Endothelial cell of umbilical vein (primary cell): ENCODE data around the gene GIMAP1. TPM values are rescaled to one million over a fixed set of nuclear protein-coding genes. Genes with fewer than 3 reads are reported as not detected.

Source experiments
- BruUV-seq: library from RNA; stranded (reverse); fragments of 400-500 nt; replicated peaks from 2 replicates; lab custom pipeline; 2021; lab: Mats Ljungman, UMichigan
- CTCF ChIA-PET: fragments of 300-600, 350-600 bp; sonication (Branson Sonifier 250); formaldehyde crosslinking; loops from one replicate; lab custom pipeline; 2021; ENCODE audit warnings: antibody characterized with exemption, inconsistent platforms; lab: Charles Lee
- POLR2A ChIA-PET: fragments of 300-600, 350-600 bp; sonication (Branson Sonifier 250); formaldehyde crosslinking; loops from one replicate; lab custom pipeline; 2021; ENCODE audit warnings: antibody characterized with exemption, inconsistent platforms; lab: Charles Lee
- DNase-seq: peaks from one replicate; pipeline ENCODE4 v3.0.0-alpha.2; 2011; ENCODE audit warnings: low read depth, low spot score
- FAIRE-seq: peaks from 2 replicates; lab custom pipeline; 2011; peaks lifted over from hg19 to GRCh38; lab: Jason Lieb, UNC
- H2AFZ ChIP-seq: 2 replicates; pipeline ENCODE4 v1.6.0; 2012; ENCODE audit warnings: low read depth, low read length, control low read depth, inconsistent platforms
- H3K27ac ChIP-seq: 2 replicates; pipeline ENCODE4 v1.5.1; 2011; ENCODE audit warnings: low read depth, mild to moderate bottlenecking, control low read depth, low read length, moderate library complexity; ENCODE audit not compliant: insufficient read depth
- H3K27me3 ChIP-seq, 2 experiments: 2 replicates each; pipeline versions ENCODE4 v1.6.0 to v1.6.1; 2011; ENCODE audit warnings: low read length in 2 of 2, mixed read lengths in 1 of 2; ENCODE audit not compliant: control insufficient read depth in 2 of 2, insufficient read depth in 2 of 2
- H3K36me3 ChIP-seq, 2 experiments: 2 replicates in 1 of 2; 3 replicates in 1 of 2; pipeline ENCODE4 v1.5.1; 2011; ENCODE audit warnings: low read length in 2 of 2, mild to moderate bottlenecking in 1 of 2, moderate library complexity in 1 of 2; ENCODE audit not compliant: control insufficient read depth in 2 of 2, insufficient read depth in 2 of 2; ENCODE audit errors: extremely low read depth in 1 of 2
- H3K4me1 ChIP-seq: 3 replicates; pipeline ENCODE4 v1.5.1; 2011; ENCODE audit warnings: mild to moderate bottlenecking, low read length; ENCODE audit not compliant: control insufficient read depth, insufficient read depth; ENCODE audit errors: extremely low read depth
- H3K4me2 ChIP-seq: 2 replicates; pipeline ENCODE4 v1.6.1; 2011; ENCODE audit warnings: low read length, control low read depth, mixed read lengths; ENCODE audit not compliant: insufficient read depth
- H3K4me3 ChIP-seq, 3 experiments: fragments of 200-600 bp in 1 of 3; sonication (generic), shearing (Covaris generic) in 1 of 3; replicated peaks in 1 of 3; 2 replicates each; pipeline ENCODE4 v1.5.1; 2011 to 2016; ENCODE audit warnings: control low read depth in 3 of 3, low read length in 3 of 3, mild to moderate bottlenecking in 2 of 3, inconsistent platforms in 1 of 3, low read depth in 1 of 3, moderate library complexity in 1 of 3; ENCODE audit not compliant: insufficient read depth in 1 of 3
- H3K79me2 ChIP-seq: 2 replicates; pipeline ENCODE4 v1.6.0; 2012; ENCODE audit warnings: low read length, inconsistent platforms; ENCODE audit not compliant: control insufficient read depth, insufficient read depth
- H3K9ac ChIP-seq: replicated peaks from 2 replicates; pipeline ENCODE3; 2011; ENCODE audit warnings: low read length, control low read depth; ENCODE audit not compliant: insufficient read depth; ENCODE audit errors: extremely low read depth
- H3K9me1 ChIP-seq: replicated peaks from 3 replicates; pipeline ENCODE4 v1.6.0; 2011; ENCODE audit warnings: mild to moderate bottlenecking, low read length; ENCODE audit not compliant: control insufficient read depth, insufficient read depth; ENCODE audit errors: extremely low read depth
- H3K9me3 ChIP-seq: replicated peaks from 2 replicates; pipeline ENCODE4 v1.5.1; 2012; ENCODE audit warnings: low read length, inconsistent platforms; ENCODE audit not compliant: control insufficient read depth, insufficient read depth
- H4K20me1 ChIP-seq: replicated peaks from 2 replicates; pipeline ENCODE3; 2011; ENCODE audit warnings: mild to moderate bottlenecking, low read length; ENCODE audit not compliant: control insufficient read depth, insufficient read depth; ENCODE audit errors: extremely low read depth
- CTCF ChIP-seq, 2 donors: IDR thresholded peaks; 1 replicate in 1 of 2; 2 replicates in 1 of 2; pipeline ENCODE4 v1.5.1; 2011; ENCODE audit warnings: low read length in 2 of 2, mild to moderate bottlenecking in 2 of 2, moderate library complexity in 2 of 2, control low read depth in 1 of 2, inconsistent platforms in 1 of 2, low read depth in 1 of 2; ENCODE audit not compliant: insufficient read depth in 1 of 2; ENCODE audit errors: extremely low read depth in 1 of 2
- EZH2 ChIP-seq: IDR thresholded peaks from 2 replicates; pipeline ENCODE4 v1.6.1; 2012; ENCODE audit warnings: borderline replicate concordance, low read depth, mild to moderate bottlenecking, moderate library complexity, low read length, inconsistent platforms; ENCODE audit not compliant: severe bottlenecking
- FOS ChIP-seq: IDR thresholded peaks from 2 replicates; pipeline ENCODE4 v1.6.1; 2011; ENCODE audit warnings: mild to moderate bottlenecking, low read length, moderate library complexity, borderline replicate concordance; ENCODE audit not compliant: insufficient read depth
- GATA2 ChIP-seq: IDR thresholded peaks from 2 replicates; pipeline ENCODE4 v1.7.0; 2011; ENCODE audit warnings: low read depth, mild to moderate bottlenecking, moderate library complexity, mixed read lengths, low read length; ENCODE audit not compliant: insufficient read length, insufficient read depth
- JUN ChIP-seq: IDR thresholded peaks from 2 replicates; pipeline ENCODE4 v1.6.1; 2011; ENCODE audit warnings: borderline replicate concordance, low read depth; ENCODE audit not compliant: insufficient read length, insufficient read depth
- MAX ChIP-seq: IDR thresholded peaks from 2 replicates; pipeline ENCODE4 v1.6.1; 2011; ENCODE audit not compliant: insufficient read depth, insufficient read length
- MYC ChIP-seq: IDR thresholded peaks from one replicate; pipeline ENCODE4 v1.6.1; 2011; ENCODE audit warnings: mild to moderate bottlenecking, low read depth, low read length
- POLR2A ChIP-seq: IDR thresholded peaks from 2 replicates; pipeline ENCODE4 v1.6.1; 2012; ENCODE audit warnings: low read depth, mild to moderate bottlenecking, control low read depth, low read length
- POLR2AphosphoS5 ChIP-seq: IDR thresholded peaks from 2 replicates; pipeline ENCODE4 v1.6.1; 2012; ENCODE audit warnings: low read depth, mild to moderate bottlenecking, control low read depth, low read length, moderate library complexity; ENCODE audit not compliant: insufficient read depth
- dilution Hi-C: fragments of 300-500 bp; cut with MboI; formaldehyde crosslinking; loops from one replicate; pipeline ENCODE4 v1.15.0; 2019; ENCODE audit warnings: low sequenced_read_pairs; ENCODE audit not compliant: extremely low pct_ligation_motif_present
- intact Hi-C: fragments of 100-400 bp; cut with micrococcal nuclease; formaldehyde crosslinking; loops from one replicate; pipeline ENCODE4 v1.10.0; 2022
- polyA plus RNA-seq, 4 experiments: library from polyadenylated mRNA; depleted of rRNA in 3 of 4; stranded (reverse) in 3 of 4; unstranded in 1 of 4; fragments of >200 nt; gene quantifications; 2 replicates each; pipeline versions ENCODE4 v1.2.1 to v1.2.3, GENCODE V29; 2011 to 2012; ENCODE audit warnings: missing spikeins in 1 of 4
- total RNA-seq: library from RNA; stranded (reverse); gene quantifications from 2 replicates; pipeline ENCODE4 v1.2.3, GENCODE V29; 2021

The GIMAP1 gene
- total and polyA plus RNA-seq, 2 donors (not counting 3 experiments of a cell fraction or from before 2014, with no cell fraction given), result 10.0 to 11.9 TPM

DNA sequence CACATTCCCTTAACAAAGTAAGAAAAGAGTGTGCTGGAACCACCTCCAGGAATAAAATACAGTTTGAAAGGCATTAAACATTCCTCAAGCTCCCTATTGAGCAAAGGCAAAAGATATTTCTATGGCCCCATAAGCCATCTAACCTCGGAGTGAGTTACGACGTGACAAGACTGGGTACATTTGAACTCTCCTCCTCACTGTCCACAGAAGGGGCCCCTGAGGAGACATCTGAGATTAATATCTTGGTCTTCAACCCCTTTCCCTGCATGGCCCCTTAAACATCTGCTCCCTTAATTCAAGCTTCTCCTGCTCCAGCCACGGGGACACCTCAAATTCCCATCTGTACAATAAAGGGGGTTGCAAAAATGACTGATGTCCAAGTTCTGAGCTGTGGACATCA lies 526 bp downstream of the GIMAP1 start:
- peaks cover 18% of the 10 kb centered on the region for H3K79me2 ChIP-seq
- FAIRE-seq (no peak), DNase-seq (peak; percentile 27)
- peak overlapping the region; percentile 39 for H3K27ac ChIP-seq
- BruUV-seq, result no TSS peak
- TF ChIP-seq FOS (no peak), CTCF (IDR thresholded peaks at IDR 0.05; ENCODE audit: extremely low read depth in 1 of 2, insufficient read depth in 1 of 2, low read depth in 1 of 2, low read length in 2 of 2) (no peak), POLR2A (no peak), JUN (no peak), MAX (no peak), POLR2AphosphoS5 (no peak), EZH2 (no peak), MYC (no peak), GATA2 (no peak)
- ChIA-PET POLR2A (interaction anchor here (1.3 kb wide), 1 partner anchor 40 kb away, joined by 5 read pairs; no protein-coding TSS in a partner anchor), CTCF (interaction anchor here (0.7 to 3.3 kb wide), 13 partner anchors 11 to 268 kb away, joined by 3 to 19 read pairs (median 3); partner anchors contain the start of genes GIMAP2, GIMAP6 and GIMAP8)
- dilution Hi-C loops (no loop called here), intact Hi-C loops (loop anchor here (1.0 to 2.0 kb wide), 3 partner anchors 40 to 266 kb away; partner anchors contain the start of gene GIMAP7)
- peak overlapping the region; percentile 45 for H3K9ac ChIP-seq
- H4K20me1 ChIP-seq, result no peaks in the 10 kb centered on the region
- peak overlapping the region; percentile 84 for H2AFZ ChIP-seq
- peaks cover 6 to 15% of the 10 kb centered on the region in 2 experiments for H3K36me3 ChIP-seq
- H3K4me3 ChIP-seq, result peak overlapping the region; percentile 61 to 84 (median 78)
- H3K27me3 ChIP-seq, result no peaks in the 10 kb centered on the region
- H3K4me1 ChIP-seq, result peaks cover 18% of the 10 kb centered on the region
- no peaks in the 10 kb centered on the region for H3K9me3 ChIP-seq
- peak overlapping the region; percentile 97 for H3K4me2 ChIP-seq
- H3K9me1 ChIP-seq, result no peaks in the 10 kb centered on the region
